ENCODE results near the gene ANKRD28. TPM values are rescaled to one million over a fixed set of nuclear protein-coding genes. Genes with fewer than 3 reads are reported as not detected.
"Not testable (repeated sequence)": the region's sequence is repeated elsewhere in the genome, so short reads cannot be mapped to it uniquely, and the experiment has no call there.

Gene ANKRD28
- total RNA-seq, 1 experiment from 2014 or later, result 83.0 TPM

- not testable (repeated sequence) for H3K4me3 ChIP-seq; DNase-seq (ENCODE audit: low read depth in 1 of 2, low spot score in 2 of 2); H3K4me1 ChIP-seq (replicated peaks)
These were observed 177.9 kb downstream of the ANKRD28 start for GRCh38 chr3:15619659-15620464.

More at GRCh38 chr3:15619659-15620464, 177.9 kb downstream of the ANKRD28 start:
- not testable (repeated sequence) for H3K36me3 ChIP-seq; H3K9me3 ChIP-seq (replicated peaks); H3K27me3 ChIP-seq (replicated peaks); H3K27ac ChIP-seq

Other genes with a start within 250 kb of the ANKRD28 start
- gene HACL1, start 196.4 kb downstream of the ANKRD28 start, total RNA-seq (2014; rRNA removed; shearing (Covaris generic)), result 7.5 and 14.1 TPM in 2 replicates
- 13.4 and 21.9 TPM in 2 replicates for gene BTD, start 196.2 kb downstream of the ANKRD28 start, total RNA-seq (2014; rRNA removed; shearing (Covaris generic))